Omental fat pad (tissue), 4 donors: ENCODE results near the gene PRPH2. TPM values are rescaled to one million over a fixed set of nuclear protein-coding genes. Genes with fewer than 3 reads are reported as not detected.

ENCODE experiments used
- ATAC-seq: fragments of 150-250 bp; one replicate; pipeline ENCODE4 v1.9.1; 2016; ENCODE audit warnings: mild to moderate bottlenecking, moderate library complexity; ENCODE audit not compliant: low FRiP score
- DNase-seq: peaks from one replicate; pipeline ENCODE4 v3.0.0-alpha.2; 2019; ENCODE audit warnings: low spot score
- CTCF ChIP-seq, 3 donors: fragments of 450-650 bp; IDR thresholded peaks; one replicate each; pipeline ENCODE4 v1.5.1; 2016 to 2017; ENCODE audit warnings: antibody characterized with exemption in 3 of 3, mild to moderate bottlenecking in 3 of 3, moderate library complexity in 2 of 3
- total RNA-seq, 4 donors: library from RNA; depleted of rRNA; stranded (reverse); fragments of >200 nt; gene quantifications; one replicate each; pipeline ENCODE4 v1.1.0, GENCODE V29; 2016

Gene PRPH2
- total RNA-seq, 4 donors from 2014 or later, result 0.38 to 1.4 (median 0.54) TPM

- ATAC-seq (no peak), DNase-seq (no peak)
- TF ChIP-seq CTCF (IDR thresholded peaks at IDR 0.05), result no peak
Observed at GRCh38 chr6:42762426-42762859, 40.0 kb upstream of the PRPH2 start.

- no peak for DNase-seq
- no peak for TF ChIP-seq CTCF (IDR thresholded peaks at IDR 0.05)
Observed at GRCh38 chr6:42761287-42762067, 39.1 kb upstream of the PRPH2 start.

GRCh38 chr6:42758756-42759430 is 36.5 kb upstream of the PRPH2 start:
- ATAC-seq (no peak), DNase-seq (no peak)
- TF ChIP-seq CTCF (IDR thresholded peaks at IDR 0.05), result no peak

More at GRCh38 chr6:42761287-42762067, 39.1 kb upstream of the PRPH2 start:
- ATAC-seq, result no peak

GRCh38 chr6:42756722-42757121 is 34.3 kb upstream of the PRPH2 start:
- DNase-seq (no peak), ATAC-seq (no peak)
- no peak for TF ChIP-seq CTCF (IDR thresholded peaks at IDR 0.05)

- no peak for TF ChIP-seq CTCF (IDR thresholded peaks at IDR 0.05)
- ATAC-seq, result no peak
Observed at GRCh38 chr6:42754759-42755158, 32.4 kb upstream of the PRPH2 start.

GRCh38 chr6:42751055-42751454 is 28.7 kb upstream of the PRPH2 start:
- TF ChIP-seq CTCF (IDR thresholded peaks at IDR 0.05), result no peak
- DNase-seq, result no peak
- no peak for ATAC-seq

More at GRCh38 chr6:42754759-42755158, 32.4 kb upstream of the PRPH2 start:
- no peak for DNase-seq
